ENCODE measurements around the gene ADGRA1.
"Not testable (repeated sequence)": the region's sequence is repeated elsewhere in the genome, so short reads cannot be mapped to it uniquely, and the experiment has no call there.

The ADGRA1 gene

DNA sequence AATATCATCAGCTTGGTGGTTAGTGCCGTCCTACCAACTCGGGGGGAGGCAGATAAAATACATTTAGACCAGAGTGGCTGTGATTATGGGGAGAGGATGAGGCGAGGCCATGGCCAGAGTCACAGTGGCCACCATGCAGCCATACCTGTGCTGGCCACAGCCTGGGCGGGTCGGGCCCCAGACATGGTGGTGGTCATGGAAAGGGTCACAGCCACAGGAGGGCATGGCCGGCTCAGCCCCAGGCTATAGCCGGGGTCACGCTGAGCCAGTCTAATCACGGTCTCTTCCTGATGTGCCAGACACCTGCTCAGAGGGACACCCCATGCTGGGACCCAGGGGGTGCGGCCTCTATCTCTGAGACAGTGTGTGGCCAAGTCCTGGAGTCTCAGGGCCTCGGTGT lies 10.2 kb downstream of the ADGRA1 start:
- DNase-seq, result no peak

DNA sequence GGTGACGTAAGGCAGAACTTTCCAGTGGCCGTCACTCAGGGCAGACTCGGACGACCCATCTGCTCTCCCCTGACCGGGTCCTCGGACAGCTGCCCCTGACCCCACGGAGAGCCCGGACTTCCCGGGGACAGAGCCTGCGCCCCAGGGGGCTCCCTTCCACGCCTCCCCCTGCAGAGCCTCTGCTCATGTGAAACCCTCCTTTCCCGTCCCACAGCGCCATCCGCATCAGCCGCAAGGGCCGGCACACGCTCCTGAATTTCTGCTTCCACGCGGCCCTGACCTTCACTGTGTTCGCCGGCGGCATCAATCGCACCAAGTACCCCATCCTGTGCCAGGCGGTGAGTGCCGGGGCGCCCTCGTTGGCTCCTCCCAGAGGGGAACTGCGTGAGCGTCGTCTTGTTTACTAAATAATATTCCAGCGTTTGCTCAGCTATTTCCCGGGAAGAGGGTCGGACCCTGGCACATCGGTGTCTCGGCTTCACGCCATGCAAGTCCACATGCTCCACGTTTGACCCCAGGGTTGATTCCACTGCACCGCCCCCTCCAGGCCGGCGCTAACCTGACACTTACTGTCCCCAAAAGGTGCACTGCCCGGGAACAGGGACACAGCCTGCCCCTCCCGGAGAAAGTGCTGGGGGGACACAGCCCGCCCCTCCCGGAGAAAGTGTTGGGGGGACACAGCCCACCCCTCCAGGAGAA lies 10.9 kb downstream of the ADGRA1 start:
- DNase-seq, result no peak

DNA sequence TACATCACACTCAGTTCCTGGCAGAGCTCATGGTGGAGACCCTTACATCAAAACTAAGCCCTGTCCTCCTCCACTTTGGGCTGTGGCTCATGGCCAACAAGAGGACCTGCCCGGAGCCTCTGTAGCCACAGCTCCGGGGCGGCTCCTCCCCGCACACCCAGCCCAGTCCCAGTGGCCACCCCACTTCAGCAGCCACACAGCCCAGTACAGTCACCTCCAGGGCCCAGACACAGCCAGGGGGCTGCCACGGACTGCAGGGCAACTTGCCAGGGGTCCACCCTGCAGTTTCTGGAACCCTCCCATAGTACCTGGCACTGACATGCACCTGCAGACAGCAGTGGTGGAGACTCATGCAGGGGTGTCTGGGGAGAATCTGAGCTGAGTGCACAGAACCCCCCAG lies 11.8 kb downstream of the ADGRA1 start:
- DNase-seq, result no peak

DNA sequence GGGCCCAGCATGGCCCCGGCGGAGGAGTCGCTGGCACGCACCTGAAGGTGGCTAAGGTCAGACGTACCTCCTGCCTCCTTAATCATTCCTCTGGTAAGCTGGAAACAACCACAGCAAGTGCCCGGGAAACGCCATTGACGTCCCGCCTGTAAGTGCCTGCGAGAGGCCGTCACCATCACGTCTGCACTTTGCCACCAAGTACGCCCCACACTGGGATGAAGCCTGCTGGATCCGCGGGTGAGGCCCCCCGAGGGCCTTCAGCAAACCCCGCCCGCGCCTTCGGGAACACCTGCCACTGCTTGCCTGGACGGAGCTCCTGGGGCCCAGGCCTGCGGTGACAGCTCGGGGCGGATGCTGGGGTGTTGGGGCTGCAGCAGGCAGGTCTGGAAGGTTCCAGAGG lies 12.5 kb downstream of the ADGRA1 start:
- DNase-seq, result no peak

DNA sequence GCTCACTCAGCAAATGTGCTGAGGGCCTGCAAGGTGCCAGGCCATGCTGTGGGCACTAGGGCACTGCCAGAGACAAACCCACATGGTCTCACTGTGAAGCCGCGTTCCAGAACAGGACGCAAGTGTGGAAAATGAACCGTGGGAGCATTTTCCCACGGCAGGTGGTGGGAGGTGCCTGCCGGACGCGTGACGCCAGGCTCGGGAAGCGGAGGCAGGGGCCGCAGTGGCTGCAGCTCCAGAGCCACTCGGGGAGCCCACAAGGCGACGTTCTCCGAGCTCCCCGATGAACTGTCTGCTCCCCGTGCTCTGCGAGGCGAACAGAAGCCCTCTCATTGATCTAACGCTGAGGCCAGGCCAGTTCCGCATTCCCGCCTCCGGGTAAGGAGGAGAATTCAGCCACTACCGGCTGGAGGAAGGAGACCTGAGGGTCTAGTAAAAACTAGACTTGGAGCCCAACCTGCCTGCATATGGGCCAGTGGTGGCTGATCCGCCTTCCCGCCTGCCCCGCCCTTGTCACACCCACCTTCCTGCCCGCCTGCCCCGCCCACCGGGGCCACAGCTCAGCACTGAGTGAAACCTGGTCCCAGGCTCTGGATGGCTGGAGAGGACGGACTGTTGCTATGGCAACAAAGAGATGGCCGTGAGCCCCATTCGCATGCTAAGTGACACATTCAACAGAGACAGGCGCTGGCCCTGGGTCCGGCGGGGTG lies 13.1 kb downstream of the ADGRA1 start:
- no peak for DNase-seq

DNA sequence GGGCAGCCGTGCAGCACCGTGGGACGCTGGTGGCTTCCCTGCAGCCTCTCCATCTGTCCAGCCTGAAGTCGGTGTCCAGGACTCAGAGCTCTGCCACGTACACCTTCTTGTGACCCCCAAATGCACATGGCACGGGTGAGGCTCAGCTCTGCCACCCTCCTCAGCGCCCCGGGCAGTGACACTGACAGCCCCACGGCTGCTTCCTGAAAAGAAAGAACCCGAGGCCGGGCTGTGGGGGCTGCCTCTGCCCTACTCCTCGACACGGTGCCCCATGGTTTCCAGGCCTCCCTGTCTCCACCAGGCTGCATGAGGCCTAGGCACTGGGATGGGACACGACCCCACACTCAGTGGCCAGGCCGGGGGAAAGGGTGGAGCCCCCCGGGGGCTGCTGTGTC lies 13.7 kb downstream of the ADGRA1 start:
- DNase-seq, result no peak

DNA sequence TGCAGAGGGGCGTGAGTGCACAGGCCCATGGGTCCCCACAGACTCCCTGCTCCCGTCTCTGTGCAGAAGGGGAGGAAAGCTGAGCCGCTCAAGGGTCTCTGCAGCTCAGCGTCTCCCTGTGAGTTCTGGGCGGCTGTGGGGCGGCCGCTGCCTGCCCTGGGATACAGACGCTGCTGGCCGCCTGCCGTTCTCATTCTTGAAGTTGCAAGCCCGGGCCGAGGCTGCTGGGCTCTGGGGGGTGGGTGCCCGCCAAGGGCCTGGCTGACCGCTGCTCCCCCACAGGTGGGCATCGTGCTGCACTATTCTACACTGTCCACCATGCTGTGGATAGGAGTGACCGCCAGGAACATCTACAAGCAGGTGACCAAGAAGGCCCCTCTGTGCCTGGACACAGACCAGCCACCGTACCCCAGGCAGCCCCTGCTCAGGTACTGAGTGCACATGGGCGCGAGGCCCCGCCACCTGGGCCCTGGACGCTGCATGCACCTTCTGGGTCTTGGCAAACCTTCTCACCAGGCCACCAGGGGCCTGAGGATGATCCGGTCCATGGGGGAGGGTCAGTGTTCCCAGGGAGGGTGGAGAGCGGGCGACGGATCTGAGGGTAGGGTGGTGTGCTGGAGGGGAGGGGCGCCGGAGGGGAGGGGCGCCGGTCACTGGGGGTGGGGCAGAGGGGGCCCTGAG lies 14.8 kb downstream of the ADGRA1 start:
- DNase-seq, result no peak

DNA sequence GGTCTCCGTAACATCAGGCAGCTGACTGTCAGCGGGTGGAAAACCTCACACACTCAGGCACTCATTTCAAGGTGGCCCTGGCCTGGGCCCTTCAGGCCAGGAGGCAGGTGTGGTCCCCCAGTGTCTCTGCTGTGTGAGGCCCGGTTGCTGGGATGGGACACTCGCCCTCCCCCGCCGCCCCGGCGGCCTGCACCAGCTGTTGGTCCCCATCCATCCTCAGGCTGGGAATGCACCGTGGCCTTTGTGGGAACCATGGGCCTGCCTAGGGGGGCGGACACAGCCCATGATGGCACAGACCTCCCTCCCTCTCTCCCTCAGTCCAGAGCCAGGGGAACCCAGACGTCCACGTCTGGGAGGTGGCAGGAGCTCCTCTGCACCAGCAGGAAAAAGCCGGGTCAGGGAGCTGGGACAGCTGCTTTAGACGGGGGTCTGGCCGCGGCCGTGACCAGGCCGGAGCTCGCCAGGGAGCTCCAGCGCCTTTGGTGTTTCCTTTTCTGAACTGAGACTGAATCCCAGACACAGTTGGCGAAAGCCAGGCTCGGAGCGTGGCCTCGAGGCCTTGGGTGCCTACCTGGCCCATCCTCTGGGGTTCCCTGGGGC lies 15.7 kb downstream of the ADGRA1 start:
- no peak for DNase-seq

DNA sequence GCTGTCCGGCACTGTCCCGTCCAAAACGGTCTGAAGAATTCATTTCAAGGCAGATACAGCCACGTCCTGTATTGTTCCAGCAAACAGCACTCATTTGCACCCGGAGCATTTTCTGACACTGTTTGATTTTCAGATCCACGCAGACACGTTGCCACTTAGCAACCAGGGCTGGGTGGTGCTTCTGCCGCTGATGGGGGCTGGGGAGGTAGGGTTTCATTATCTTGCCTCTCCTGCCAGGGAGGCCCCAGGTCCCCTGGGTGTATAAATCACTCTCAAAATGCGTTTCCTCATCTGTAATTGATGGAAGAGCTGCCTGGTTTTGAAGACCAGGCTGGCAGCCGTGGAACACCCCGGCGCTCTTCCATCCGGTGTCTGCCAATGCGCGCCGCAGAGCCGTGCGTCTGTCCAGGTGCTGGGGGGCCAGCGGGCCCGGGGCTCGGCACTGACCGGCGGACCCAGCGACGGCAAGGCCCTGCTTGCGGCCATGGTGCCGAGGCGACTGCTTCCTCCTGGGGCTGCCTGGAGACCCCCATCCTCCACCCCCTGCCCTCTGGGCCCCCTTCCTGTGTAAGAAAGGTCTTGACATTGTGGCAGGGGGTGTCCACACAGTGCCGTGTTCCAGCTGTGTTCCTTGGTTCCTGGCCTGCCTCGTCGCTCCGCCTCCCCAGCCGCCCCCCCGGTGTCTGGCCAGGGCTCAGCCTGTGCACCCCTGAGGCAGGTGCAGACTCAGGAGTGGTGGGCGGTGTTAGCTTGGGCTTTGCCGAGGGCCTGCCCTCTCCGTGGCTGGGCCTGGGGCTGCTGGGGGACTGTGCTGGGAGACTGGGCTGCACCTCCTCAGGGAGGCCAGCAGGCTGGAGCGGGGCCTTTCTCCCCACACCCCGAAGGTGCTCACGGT lies 16.6 kb downstream of the ADGRA1 start:
- no peak for DNase-seq

DNA sequence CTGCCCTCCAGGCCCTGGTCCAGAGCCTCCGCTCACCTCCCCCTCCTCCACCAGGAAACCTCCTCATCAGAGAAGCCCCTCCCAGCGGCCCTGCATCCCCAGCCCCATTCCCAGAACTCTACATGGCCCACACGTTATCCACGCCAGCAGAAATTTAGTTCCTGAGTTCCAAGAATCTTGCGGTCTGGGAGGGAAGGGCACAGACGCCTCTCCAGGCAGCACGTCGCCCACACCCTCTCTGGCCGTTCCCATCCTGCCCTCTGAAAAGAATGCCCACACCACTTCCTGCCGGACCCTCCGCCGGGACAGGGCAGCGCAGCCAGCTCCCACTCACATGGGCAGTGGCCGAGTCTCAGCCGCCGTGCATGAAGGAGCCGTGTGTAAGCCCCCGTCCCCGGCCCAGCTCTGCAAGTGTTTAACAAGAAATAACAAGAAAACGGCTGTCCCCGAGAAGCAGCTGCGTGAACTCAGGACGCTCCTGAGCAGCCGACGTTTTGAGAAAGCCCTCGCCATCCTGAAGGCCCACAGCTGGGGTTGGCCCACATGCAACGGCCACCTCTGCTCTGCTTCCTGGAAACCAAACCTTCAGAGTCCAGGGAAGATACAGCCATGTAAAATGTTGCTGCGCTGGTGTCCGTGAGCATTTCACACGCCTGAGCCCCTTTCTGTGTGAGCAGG lies 17.4 kb downstream of the ADGRA1 start:
- no peak for DNase-seq

DNA sequence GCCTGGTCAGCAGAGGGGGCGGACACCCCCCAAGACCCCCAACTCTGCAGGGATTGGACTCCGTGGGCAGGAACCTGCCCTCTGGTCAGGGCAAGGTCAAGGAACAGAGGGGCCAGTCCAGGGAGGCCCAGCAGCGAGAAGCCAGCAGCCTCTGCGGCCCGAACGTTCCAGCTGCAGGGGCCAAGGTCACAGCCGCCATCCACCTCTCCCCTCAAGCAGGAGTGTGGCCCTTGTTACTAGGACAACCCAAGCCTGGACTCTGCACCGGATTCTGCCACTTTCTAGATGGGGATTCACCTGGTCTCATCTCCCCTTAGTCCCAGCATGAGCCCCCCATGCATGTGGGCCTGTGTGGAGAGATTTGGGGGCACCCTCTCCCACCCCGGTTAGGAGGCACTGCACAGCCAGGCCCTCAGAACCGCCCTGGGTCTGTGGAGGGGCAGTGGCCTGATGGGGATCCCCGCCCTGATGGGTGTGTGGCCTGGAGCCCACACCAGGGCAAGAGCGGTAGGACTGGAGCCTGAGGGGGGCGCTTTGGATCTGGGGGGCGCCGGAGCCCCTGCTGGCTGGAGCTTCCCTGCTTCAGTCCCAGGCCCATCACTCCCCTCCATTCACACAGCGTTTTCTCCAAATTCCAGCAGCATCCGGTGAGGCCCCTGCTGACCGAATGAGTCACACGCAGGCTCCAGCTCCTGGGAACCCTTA lies 18.1 kb downstream of the ADGRA1 start:
- no peak for DNase-seq

DNA sequence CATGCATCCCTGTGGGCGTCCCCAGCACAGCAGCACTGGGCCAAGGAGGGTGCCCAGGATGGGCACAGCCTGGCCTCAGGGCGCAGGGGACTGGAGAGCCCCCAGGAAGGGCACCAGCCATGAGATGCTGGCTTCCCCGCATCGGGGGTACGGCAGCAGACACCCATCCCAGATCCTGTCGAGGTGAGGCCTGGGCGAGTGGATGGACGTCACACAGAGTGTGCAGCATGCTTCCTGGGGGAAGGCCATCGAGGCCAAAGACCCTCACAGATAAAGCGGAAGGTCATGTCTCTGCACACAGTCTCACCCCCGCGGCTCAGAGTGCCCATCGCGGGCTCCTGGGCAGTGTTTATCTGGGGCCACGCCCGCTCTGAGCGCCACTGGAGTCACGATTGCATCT lies 18.8 kb downstream of the ADGRA1 start:
- DNase-seq, result no peak

DNA sequence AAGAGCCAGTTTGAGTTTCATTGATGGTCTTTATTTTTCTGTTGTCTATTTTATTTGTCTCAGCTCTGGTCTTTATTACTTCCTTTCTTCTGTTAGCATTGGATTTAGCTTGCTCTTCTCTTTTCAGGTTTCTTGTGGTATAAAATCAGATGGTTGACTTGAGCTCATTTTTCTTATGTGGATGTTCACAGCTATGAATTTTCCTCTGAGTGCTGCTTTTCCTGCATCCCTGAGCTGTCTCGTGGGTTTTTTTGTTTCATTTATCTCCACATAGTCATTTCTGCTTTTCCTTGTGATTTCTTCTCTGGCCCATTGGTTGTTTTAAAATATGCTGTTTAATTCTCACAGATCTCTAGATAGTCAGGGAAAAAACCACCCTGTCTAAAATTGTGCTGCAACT lies 19.7 kb downstream of the ADGRA1 start:
- no peak for DNase-seq

DNA sequence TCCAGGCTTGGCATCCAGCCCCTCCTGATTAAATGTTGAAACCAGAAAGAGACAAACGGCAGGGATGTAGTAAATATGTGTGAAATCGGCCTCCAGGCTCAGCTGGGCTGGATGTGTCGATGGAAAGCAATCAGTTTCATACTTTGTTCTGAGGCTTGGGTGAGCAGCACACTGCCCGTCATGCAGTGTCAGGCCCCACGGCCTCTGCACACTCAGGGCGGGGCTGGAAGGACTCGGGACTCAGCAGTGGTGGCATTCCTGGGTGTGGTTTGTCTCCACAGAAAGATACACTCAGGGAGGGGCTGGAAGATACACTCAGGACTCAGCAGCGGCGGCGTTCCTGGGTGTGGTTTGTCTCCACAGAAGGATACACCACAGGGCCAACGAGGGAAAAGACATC lies 22.0 kb downstream of the ADGRA1 start:
- no peak for DNase-seq

DNA sequence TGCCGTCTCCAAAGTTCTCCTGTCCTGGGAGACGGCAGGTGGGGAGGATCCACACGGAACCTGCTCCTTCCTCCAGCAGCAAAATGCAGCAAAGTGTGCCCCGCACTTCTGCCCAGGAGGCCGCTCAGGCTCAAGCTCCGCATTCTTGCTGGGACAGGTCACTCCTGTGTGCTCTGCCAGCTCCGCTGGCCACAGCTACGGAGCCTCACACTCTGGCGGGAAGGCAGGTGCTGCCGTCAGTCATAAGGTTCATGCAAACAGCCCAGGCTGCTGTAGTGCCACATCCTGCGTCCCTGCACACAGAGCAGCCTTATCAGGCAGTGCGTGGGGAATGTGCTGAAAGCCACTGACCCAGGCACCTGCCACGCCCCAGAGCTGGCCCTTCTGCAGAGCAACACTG lies 22.4 kb downstream of the ADGRA1 start:
- DNase-seq, result no peak

DNA sequence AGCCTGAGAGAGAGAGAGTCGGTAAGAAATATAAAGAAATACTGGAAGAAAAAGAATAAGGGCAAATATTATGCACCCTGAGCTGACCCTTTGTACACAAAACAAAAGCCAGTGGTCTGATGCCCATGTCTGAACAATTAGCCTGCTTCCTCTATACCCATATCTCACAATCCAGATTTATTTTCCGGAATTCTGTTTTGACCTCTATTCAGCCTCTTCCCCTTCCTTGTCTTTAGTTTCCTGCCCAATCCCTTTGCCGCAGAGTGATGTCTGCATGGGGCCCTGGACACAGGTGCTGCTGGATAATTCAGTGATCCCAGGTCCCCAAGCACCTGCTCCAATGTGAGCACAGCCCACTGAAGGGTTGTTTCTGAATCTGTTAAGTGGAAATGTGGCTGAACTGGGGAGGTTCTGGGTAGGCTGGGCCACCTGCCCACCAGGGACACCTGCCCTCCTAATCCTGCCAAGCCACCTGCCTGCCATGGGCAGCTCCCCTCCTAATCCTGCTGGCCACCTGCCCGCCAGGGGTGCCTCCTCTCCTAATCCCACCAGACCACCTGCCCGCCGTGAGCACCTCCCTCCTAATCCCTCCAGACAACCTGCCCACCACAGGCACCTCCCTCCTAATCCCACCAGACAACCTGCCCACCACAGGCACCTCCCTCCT lies 23.0 kb downstream of the ADGRA1 start:
- DNase-seq, result no peak

DNA sequence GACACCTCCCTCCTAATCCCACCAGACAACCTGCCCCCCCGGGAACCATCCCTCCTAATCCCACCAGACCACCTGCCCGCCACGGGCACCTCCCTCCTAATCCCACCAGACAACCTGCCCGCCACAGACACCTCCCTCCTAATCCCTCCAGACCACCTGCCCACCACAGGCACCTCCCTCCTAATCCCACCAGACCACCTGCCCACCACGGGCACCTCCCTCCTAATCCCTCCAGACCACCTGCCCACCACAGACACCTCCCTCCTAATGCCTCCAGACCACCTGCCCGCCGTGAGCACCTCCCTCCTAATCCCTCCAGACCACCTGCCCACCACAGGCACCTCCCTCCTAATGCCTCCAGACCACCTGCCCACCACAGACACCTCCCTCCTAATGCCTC lies 23.9 kb downstream of the ADGRA1 start:
- not testable (repeated sequence) for DNase-seq

DNA sequence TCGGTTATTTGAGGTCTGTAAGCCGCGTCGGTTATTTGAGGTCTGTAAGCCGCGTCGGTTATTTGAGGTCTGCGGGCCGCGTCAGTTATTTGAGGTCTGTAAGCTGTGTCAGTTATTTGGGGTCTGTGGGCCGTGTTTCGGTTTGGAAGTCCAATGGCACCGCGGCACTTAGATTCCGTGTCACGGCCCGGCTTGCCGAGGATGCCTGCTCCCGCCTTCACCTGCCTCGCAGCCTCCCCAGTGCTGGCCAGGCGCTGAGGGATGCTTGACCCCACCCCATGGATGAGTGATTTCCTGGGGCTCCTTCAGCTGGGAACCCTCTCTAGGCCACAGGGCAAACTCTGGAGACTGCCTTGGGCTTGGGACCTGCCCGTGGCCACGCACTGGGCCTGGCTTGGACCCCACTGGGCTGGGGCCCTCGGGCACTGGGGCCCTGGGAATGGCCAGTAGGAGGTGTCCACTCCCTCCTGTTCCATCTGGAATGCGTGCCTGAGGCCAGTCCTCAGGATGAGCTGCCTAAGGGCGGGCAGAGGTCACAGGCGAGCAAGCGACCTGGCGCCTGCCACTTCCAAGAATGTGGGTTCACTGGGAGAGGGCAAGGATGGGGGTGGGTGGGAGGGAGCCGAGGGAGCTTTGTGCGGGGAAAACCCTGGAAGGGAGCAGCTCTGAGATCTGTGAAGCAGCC lies 25.6 kb downstream of the ADGRA1 start:
- DNase-seq, result no peak

DNA sequence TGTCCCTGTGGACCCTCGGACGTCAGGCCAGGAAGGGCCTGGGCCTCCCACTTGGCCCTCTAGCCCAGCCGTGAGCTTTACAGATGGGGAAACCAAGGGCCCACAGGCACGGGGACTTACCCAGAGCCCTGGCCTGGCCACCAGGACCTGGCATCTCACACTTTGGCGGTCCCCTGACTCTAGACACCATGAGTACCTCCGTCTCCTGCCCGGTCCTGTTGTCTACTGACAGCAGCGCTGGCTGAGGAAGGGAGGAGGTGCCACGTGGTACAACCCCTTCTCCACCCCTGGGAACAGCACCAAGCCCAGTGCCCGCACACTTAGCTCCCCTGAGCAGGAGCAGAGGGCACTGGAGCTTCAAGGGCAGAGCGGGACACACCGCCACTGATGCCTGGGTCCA lies 26.1 kb downstream of the ADGRA1 start:
- DNase-seq, result no peak

DNA sequence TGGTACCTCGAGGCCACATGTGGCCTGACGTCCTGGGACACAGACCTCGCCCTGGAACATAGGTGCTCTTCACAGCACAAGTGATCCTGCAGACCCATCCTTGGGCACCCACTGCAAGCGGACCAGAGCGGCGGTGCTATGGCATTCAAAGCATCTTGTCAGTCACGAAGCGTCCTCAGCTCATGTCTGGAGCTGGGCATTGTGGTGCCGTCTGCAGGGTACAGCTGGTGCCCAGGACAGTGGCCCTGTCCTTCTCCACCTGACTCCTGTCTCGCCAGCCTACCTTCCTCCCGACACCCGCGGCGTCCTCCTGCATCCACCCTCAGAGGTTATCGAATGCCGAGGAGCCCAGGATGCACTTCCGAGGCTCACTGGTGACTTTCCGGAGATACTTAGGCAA lies 26.5 kb downstream of the ADGRA1 start:
- DNase-seq, result no peak

Data from AML-193 (cell line).